HEK293T (cell line): Measurements from ENCODE around the gene FBXW5.

Source experiments
- CTCF ChIA-PET: fragments of 350-600 bp; formaldehyde crosslinking; extraction: SDS; loops from one replicate; lab custom pipeline; 2021; ENCODE audit warnings: antibody characterized with exemption, inconsistent platforms; lab: Yijun Ruan, JAX
- POLR2A ChIA-PET: fragments of 350-600 bp; formaldehyde crosslinking; extraction: SDS; loops from one replicate; lab custom pipeline; 2020; ENCODE audit warnings: antibody characterized with exemption, inconsistent platforms; lab: Yijun Ruan, JAX
- DNase-seq: peaks from one replicate; pipeline ENCODE4 v3.0.0; 2012; ENCODE audit warnings: mixed read lengths; ENCODE audit errors: extremely low spot score
- ARNT ChIP-seq: fragments of 450-650 bp; IDR thresholded peaks from 2 replicates; pipeline ENCODE4 v1.6.1; 2017; ENCODE audit warnings: mild to moderate bottlenecking
- BHLHE40 ChIP-seq: fragments of 450-650 bp; IDR thresholded peaks from 2 replicates; pipeline ENCODE4 v1.6.1; 2016; ENCODE audit warnings: mild to moderate bottlenecking, moderate library complexity, borderline replicate concordance
- CTBP1 ChIP-seq: fragments of 450-650 bp; IDR thresholded peaks from 2 replicates; pipeline ENCODE4 v1.6.1; 2016; ENCODE audit warnings: borderline replicate concordance
- ELF4 ChIP-seq: fragments of 450-650 bp; IDR thresholded peaks from 2 replicates; pipeline ENCODE4 v1.6.1; 2017; ENCODE audit warnings: antibody characterized with exemption
- FOXA1 ChIP-seq: fragments of 450-650 bp; IDR thresholded peaks from 2 replicates; pipeline ENCODE4 v1.6.1; 2016; ENCODE audit warnings: mild to moderate bottlenecking
- FOXK2 ChIP-seq: fragments of 450-650 bp; IDR thresholded peaks from 2 replicates; pipeline ENCODE4 v1.6.1; 2016; ENCODE audit warnings: mild to moderate bottlenecking
- FOXM1 ChIP-seq: fragments of 450-650 bp; IDR thresholded peaks from 2 replicates; pipeline ENCODE4 v1.6.1; 2017; ENCODE audit warnings: mild to moderate bottlenecking, borderline replicate concordance
- HDGF ChIP-seq: fragments of 450-650 bp; IDR thresholded peaks from 2 replicates; pipeline ENCODE4 v1.6.1; 2017; ENCODE audit warnings: antibody characterized with exemption, borderline replicate concordance
- L3MBTL2 ChIP-seq: fragments of 450-650 bp; conservative IDR thresholded peaks from 2 replicates; pipeline ENCODE4 v1.6.1; 2016; ENCODE audit warnings: mild to moderate bottlenecking
- LEF1 ChIP-seq: fragments of 450-650 bp; IDR thresholded peaks from 2 replicates; pipeline ENCODE4 v1.6.1; 2017; ENCODE audit warnings: mild to moderate bottlenecking, borderline replicate concordance
- NFRKB ChIP-seq: fragments of 450-650 bp; IDR thresholded peaks from 2 replicates; pipeline ENCODE4 v1.6.1; 2016; ENCODE audit warnings: mild to moderate bottlenecking, moderate library complexity
- PKNOX1 ChIP-seq: fragments of 450-650 bp; IDR thresholded peaks from 2 replicates; pipeline ENCODE4 v1.6.1; 2016
- SP1 ChIP-seq: fragments of 450-650 bp; IDR thresholded peaks from 2 replicates; pipeline ENCODE4 v1.6.1; 2017
- SUZ12 ChIP-seq: fragments of 450-650 bp; IDR thresholded peaks from 2 replicates; pipeline ENCODE4 v1.6.1; 2016; ENCODE audit warnings: mild to moderate bottlenecking
- TARDBP ChIP-seq: fragments of 450-650 bp; IDR thresholded peaks from 2 replicates; pipeline ENCODE4 v1.6.1; 2016
- ZNF384 ChIP-seq: fragments of 450-650 bp; IDR thresholded peaks from 2 replicates; pipeline ENCODE4 v1.6.1; 2016

Gene FBXW5

GRCh38 chr9:136939996-136940525 is 4.5 kb downstream of the FBXW5 start:
- CTCF ChIA-PET, result no interaction called here
- POLR2A ChIA-PET, result no interaction called here
- DNase-seq, result no peak
- TF ChIP-seq FOXA1 (no peak), TARDBP (no peak), LEF1 (no peak), HDGF (no peak), ZNF384 (no peak), ARNT (no peak), FOXM1 (no peak), L3MBTL2 (no peak), NFRKB (no peak), CTBP1 (no peak), SP1 (no peak), BHLHE40 (no peak), SUZ12 (no peak), FOXK2 (no peak), PKNOX1 (no peak)

GRCh38 chr9:136939431-136939995 is 5.0 kb downstream of the FBXW5 start:
- no peak for DNase-seq
- CTCF ChIA-PET, result interaction anchor here (0.8 kb wide), 1 partner anchor 8 kb away, joined by 3 read pairs; no protein-coding TSS in a partner anchor
- POLR2A ChIA-PET, result interaction anchor here (0.9 kb wide), 1 partner anchor 8 kb away, joined by 3 read pairs; no protein-coding TSS in a partner anchor
- no peak for TF ChIP-seq TARDBP
- TF ChIP-seq HDGF, result no peak
- no peak for TF ChIP-seq FOXA1
- TF ChIP-seq PKNOX1, result no peak
- no peak for TF ChIP-seq NFRKB
- TF ChIP-seq BHLHE40, result no peak
- TF ChIP-seq CTBP1, result no peak

GRCh38 chr9:136937186-136938001 is 7.1 kb downstream of the FBXW5 start:
- ChIA-PET CTCF (no interaction called here), POLR2A (no interaction called here)
- TF ChIP-seq ARNT, result no peak
- TF ChIP-seq NFRKB, result no peak
- no peak for TF ChIP-seq ZNF384
- no peak for TF ChIP-seq LEF1
- no peak for TF ChIP-seq ELF4
- no peak for TF ChIP-seq HDGF
- no peak for DNase-seq

- DNase-seq, result no peak
- ChIA-PET POLR2A (no interaction called here), CTCF (no interaction called here)
- TF ChIP-seq LEF1 (no peak), TARDBP (no peak), CTBP1 (no peak), SP1 (no peak), FOXA1 (no peak), FOXM1 (no peak), NFRKB (no peak), PKNOX1 (no peak), FOXK2 (no peak), L3MBTL2 (no peak), BHLHE40 (no peak), ELF4 (no peak), ARNT (no peak), ZNF384 (no peak), HDGF (no peak), SUZ12 (no peak)
Measured at GRCh38 chr9:136936645-136937170, 7.8 kb downstream of the FBXW5 start.

- CTCF ChIA-PET, result no interaction called here
- no peak for DNase-seq
- no peak for TF ChIP-seq ARNT
- no peak for TF ChIP-seq SUZ12
- TF ChIP-seq FOXM1, result no peak
- no peak for TF ChIP-seq L3MBTL2
- TF ChIP-seq ZNF384, result no peak
- no peak for TF ChIP-seq CTBP1
- TF ChIP-seq BHLHE40, result no peak
- POLR2A ChIA-PET, result no interaction called here
Measured at GRCh38 chr9:136935651-136936050, 8.9 kb downstream of the FBXW5 start.

- POLR2A ChIA-PET, result no interaction called here
- CTCF ChIA-PET, result no interaction called here
- TF ChIP-seq LEF1 (no peak), TARDBP (no peak), ARNT (no peak), ELF4 (no peak), FOXM1 (no peak), CTBP1 (no peak)
- no peak for DNase-seq
Measured at GRCh38 chr9:136934277-136934676, 10.3 kb downstream of the FBXW5 start.
